Smooth muscle cell of the brain vasculature (primary cell): ENCODE results near the gene RAB8B.

Source experiments
- DNase-seq: peaks from one replicate; pipeline ENCODE4 v3.0.0-alpha.2; 2012; ENCODE audit warnings: low read depth, low spot score

RAB8B gene

DNA sequence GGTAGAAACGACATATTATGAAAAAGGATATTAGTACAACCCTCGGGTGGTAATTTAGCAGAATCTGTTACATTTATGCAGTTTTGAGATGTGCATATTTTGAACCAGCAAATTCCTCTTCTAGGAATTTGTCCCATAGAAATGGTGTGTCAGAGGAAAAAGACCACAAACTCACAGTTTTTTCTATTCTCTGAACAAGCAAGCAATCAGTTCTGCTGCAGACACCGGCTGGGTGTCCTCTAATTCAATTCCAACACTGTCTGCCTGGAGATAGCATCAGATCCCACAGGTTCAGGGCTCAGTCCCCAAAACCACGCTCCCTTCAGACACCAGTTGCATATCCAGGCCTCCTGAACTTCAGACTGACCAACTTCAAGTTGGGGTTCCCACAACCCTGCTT lies 124.4 kb downstream of the RAB8B start:
- DNase-seq = no peak

DNA sequence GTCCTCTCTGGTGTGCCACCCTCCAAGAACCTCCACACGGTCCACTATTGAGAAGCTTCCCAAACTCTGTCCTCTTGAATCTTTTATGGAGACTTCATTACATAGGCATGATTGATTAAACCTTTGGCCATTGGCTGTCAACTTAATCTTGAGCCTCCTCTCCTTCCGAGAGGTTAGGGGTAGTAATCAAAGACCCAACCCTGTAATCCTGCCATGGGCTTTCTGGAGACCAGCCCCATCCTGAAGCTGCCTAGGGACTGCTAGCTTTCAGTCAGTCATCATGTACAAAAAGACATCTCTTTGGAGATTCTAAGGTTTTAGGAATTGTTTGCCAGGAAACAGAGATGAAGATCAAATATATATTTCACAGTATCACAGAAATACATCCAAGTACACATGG lies 125.0 kb downstream of the RAB8B start:
- no peak for DNase-seq
